GM18507 (cell line): ENCODE measurements around the gene SLC38A3.
"Not testable (repeated sequence)": the region's sequence is repeated elsewhere in the genome, so short reads cannot be mapped to it uniquely, and the experiment has no call there.

Source experiments
- DNase-seq: peaks from one replicate; pipeline ENCODE4 v3.0.0; 2011; ENCODE audit warnings: low read depth; ENCODE audit not compliant: insufficient read length; ENCODE audit errors: extremely low spot score
- FAIRE-seq: peaks from 2 replicates; lab custom pipeline; 2011; peaks lifted over from hg19 to GRCh38; lab: Jason Lieb, UNC

The SLC38A3 gene

DNA sequence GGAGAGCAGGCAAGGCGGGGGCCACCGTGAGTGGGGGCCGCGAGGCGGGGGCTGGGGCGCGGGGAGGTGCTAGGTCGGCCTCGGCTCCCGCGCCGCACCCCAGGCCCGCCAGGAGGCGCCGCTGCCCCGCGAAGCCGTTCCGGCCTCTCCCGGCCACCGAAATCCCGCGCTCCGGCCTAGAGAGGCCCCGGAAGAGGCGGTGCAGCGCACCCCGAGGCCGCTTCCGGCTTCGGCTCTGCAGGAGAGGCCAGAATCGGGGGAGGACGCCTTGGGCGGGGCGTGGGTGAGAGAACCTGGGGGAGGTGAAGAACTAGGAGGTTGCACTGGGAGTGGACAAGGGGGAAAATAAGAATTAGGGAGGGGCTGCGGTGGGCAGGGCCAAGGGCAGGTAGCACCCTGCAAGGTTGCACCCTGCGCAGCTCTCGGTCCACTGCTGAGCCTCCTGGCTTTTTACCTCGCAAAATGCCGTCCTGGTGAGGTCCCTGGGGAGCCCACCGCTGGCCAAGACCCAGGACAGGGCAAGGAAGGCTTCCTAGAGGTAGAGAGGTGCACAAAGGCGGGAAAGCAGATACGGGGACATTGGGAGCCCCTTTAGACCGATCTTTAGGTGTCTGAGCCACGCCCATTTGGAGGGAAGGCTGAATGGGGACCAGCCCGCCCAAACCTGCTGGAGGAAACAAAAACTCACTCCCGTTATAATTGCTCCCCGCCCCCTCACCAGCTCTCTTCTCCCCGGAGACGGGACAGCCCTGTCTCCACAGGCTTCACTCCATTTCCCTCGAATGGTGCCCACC lies 22.5 kb downstream of the SLC38A3 start:
- DNase-seq (peak; percentile 90), FAIRE-seq (peak; percentile 83)

DNA sequence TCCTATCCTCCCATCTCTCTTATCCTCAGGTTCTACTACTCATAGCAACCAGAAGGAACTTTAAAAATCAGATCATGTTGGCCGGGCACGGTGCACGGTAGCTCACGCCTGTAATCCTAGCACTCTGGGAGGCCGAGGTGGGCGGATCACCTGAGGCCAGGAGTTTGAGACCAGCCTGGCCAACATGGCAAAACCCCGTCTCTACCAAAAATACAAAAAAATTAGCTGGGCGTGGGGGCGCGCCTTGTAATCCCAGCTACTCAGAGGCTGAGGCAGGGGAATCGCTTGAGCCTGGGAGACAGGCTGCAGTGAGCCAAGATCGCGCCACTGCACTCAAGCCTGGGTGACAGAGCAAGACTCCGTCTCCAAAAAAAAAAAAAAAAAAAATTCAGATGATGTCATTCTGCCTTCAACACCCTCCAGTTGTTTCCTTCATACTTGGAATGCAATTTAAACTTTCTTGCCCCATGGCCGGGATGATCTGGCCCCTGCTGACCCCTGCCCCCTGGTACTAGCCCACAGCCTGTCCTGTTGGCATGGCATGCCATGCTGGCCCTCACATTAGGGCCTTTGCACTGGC lies 23.2 kb downstream of the SLC38A3 start:
- not testable (repeated sequence) for FAIRE-seq, DNase-seq

DNA sequence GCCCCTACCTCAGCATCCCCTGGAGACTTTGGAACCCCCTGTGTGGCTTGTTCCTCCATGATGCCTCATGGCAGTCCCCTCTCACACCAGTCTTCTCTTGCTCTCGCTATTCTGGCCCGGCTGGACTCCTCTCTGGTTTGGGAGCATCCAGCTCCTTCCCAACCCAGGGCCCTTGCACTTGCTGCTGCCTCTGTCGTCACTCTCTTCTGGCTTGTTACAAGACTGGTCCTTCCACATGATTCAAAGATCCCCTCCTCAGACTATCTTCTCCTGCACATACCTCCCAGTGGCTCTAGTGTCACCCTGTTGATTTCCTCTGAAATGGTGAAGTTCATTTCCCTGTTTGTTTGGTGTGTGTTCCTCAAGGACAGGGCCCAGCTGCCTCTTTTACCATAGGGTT lies 24.4 kb downstream of the SLC38A3 start:
- DNase-seq (no peak), FAIRE-seq (no peak)

DNA sequence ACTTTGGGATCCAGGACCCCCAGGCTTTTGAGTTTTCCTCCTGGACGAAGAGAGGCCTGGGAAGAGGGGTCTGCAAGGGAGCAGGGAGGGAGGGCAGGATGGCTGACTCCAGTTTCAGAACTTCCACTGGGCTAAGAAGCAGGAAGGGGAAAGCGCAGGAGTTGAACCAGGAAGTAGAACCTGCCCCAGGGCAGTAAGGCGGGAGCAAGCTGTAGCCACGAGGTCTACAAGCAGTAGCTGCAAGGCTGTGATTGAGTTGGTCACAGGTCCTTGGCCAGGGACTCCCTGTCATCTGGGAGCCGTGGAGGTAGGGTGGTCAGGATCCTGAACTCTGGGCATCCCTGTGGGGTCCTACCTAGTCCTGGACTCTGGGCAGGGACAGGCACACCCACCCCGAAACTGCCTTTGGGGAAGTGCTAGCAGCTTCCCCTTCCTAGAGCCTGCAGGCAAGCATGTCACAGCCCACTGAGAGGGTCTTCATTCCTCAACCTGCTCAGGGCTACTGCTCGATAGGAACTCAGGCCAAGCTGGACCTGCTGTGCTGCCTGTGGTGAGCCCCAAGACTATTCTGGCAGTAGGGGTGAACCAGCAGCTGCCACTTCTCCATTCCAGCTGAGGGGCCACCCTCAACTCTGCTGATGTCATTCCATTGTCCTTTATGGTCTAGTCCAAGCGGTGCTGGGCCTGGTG lies 25.2 kb downstream of the SLC38A3 start:
- no peak for FAIRE-seq
- DNase-seq, result no peak

DNA sequence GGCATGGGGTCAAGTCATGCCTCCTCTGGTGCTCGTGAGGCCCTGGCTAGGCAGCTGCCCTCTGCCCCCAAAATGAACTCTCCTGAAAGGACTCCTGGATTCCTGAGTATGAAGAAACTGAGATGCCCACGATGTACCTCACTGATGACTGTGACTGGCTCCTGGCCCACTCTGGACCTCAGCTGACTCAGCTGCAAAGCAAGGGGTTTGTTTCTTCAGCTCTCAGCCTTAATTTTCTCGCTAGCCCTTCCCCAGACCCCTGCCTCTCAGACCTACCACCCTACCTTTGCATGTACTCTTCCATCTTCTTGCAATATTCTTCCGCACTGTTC lies 25.7 kb downstream of the SLC38A3 start:
- DNase-seq (no peak), FAIRE-seq (no peak)

DNA sequence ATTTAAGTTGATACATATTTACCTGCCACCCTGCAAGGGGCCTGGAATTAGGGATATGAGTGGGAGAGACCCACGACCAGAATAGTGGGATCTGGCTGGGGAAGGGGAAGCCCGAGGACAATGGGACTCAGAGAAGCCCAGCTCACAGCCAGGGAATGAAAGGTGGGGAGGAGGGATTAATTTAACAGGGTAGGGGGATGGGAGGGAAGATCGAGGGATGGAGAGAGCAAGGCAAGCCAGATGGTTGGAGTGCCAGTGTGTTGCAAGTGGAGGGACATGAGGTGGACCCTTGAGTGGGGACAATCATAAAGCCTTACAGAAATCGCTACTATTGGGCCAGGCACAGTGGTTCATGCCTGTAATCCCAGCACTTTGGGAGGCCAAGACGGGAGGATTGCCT lies 26.5 kb downstream of the SLC38A3 start:
- no peak for DNase-seq
- FAIRE-seq, result no peak

DNA sequence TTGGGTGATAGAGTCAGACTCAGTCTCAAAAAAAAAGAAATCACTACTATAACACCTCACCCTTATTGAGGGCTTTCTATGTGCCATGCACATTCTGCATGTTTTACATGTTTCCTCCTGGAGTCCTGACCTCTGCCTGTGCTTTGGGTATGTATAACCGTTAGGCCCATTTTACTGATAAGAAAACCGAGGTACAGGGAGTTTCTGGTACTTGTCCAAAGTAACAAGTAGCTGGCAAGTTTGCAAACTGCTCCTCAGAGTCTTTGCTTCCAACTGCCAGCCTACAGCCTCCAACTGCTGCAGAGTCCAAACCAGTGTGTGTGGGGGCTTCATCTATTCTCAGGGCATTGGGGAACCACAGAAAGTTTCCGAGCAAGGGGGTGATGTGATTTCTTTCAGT lies 27.2 kb downstream of the SLC38A3 start:
- FAIRE-seq, result no peak

DNA sequence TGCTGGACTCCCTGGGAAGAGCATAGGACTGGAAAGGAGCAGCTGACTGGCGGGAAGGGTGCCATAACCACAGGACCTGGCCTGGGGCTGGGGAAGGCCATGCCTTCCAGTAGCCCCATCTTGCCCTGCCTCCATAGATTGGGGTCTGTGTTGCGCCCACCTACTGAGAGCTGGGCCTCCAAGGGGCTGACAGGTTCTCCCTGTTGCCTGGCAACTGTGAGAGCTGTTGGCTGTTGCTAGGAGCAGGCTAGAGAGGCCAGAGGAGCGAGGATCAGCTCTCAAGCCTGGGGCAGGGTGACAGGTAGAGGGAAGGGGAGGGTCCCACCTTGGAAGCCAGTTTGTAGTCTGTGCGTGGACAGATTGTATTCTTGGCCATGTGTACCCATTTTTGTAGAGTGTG lies 28.1 kb downstream of the SLC38A3 start:
- FAIRE-seq, result no peak

More for the DNA sequence above, 27.2 kb downstream of the SLC38A3 start:
- no peak for DNase-seq

DNA sequence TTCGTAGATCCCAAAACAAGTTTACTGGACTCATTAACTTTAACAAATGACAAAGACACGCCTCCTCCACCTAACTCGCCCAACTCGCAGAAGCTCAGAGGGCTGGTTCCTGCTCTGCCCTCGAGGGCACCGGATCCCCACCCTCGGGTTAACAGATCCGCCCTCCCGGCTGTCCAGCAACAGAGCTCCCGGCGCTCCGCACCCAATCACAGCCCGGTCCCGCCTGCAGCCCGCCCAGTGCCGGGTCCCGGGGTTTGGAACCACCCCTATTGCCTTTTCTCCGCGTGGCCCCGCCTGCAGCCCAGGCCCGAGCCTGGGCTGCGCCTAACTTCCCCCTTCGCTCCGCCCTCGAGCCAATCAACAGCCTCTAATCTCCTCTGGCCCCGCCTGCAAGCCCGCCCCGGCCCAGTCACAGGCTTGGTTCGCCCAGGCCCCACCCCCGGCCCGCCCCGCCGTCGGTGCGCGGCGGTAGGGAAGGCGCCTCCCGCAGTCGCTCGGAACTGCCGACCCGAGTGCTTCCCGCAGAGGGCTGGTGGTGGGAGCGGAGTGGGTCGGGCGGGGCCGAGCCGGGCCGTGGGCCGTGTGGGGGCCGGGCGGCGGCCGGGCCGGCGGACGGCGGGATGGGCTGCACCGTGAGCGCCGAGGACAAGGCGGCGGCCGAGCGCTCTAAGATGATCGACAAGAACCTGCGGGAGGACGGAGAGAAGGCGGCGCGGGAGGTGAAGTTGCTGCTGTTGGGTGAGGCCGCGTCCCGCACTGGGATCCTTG lies 30.8 kb downstream of the SLC38A3 start, which contains the start of gene GNAI2:
GNAI2 (plus strand) TSS at position 489 of the 768 bp plus-strand sequence; CDS start at position 621, 132 bp downstream.
- FAIRE-seq, result peak; percentile 100

More for the DNA sequence above, 28.1 kb downstream of the SLC38A3 start:
- DNase-seq, result no peak

DNA sequence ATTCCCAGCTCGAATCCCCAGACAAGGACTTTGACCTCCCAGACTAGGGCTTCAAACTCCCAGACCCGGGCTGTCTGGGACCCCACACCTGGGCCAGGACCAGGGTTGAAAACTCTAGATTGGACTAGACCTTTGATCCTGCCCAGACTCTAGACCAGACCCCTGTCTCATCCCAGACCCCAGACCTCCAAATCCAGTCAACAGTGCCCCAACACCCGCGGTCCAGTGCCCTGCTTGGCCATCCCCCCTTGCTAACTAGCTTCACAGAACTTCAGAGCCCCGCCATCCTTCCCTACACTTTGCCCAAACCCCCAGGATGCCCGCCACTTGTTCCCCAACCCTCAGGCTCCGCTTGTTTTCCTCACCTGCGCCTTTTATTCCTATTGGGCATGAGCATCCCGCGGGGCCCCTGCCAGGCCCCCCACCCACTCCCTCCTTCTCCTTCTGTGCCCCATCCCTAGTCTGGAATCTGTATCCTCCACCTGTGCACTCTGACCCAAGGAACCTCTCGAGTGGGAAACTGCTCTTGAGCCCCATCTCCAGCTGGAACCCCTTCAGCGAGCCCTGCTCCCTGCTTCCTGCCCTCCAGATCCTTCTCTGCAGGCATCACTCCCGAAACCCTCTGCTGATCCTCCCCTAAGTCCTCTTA lies 31.5 kb downstream of the SLC38A3 start:
- peak; percentile 63 for FAIRE-seq
- DNase-seq, result no peak

More for the DNA sequence above, 30.8 kb downstream of the SLC38A3 start, which contains the start of gene GNAI2:
- peak; percentile 94 for DNase-seq

DNA sequence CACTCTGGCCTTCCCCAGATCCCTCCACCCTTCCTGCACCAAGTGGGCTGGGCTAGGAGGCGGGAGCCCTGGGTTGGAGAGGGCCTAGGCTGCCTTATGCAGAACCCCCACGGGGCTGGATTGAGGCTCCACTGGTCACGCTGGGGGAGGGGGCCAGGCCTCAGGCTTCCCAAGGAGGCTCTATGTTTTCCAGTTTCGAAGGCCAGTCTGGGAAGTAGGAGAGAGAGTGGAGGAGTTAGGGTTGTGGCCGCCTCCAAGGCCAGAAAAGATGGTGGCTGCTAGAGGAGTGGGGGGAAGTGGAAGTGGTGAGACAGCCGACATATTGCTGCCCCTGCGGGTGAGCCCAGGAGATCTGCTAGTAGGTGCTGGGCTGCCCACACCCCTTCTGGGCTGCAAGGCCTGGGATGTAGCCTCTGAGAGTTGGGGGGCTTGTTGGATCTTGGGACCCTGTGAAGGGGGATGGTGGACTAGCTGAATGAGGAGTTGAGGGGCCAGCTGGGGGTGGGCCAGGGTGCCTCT lies 32.1 kb downstream of the SLC38A3 start:
- no peak for DNase-seq
- peak; percentile 29 for FAIRE-seq

DNA sequence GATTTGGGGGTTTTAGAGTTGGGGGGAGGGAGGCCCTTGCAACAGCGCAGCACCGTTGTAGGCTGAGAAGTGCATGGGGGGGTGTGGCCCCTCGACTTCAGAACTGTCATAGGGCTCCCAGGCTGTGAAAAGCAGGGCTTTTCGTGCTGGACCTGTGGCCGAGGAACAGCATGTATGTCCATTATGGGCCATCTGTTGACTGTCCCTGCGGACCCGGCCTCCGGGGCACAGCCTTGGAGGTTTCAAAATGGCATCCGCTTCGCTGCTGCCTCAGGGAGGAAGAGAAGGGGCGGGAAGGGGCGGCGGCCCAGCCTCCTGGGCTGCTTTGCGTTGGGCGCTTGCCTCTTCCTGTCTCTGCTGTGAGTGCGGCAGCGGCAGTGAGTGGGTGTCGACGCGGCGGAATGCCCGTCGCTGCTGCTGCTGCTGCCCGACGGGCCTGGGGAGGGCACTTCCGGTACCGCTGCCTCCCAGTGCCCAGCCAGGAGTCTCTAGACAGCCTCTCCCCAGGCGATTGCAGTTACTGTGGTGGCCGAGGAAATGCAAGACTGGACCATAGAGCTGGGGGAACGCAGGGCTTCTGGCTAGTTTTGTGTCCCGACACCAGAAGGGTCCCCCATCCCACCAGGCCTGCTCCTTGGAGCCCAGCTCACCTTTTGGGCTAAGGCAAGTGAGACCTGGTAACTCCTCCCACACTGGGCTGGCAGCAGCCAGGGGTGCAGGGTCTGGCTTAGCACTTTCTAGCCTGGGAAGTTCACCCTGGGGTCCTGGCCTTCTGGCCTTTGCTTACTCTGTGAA lies 32.9 kb downstream of the SLC38A3 start:
- DNase-seq (peak; percentile 72), FAIRE-seq (peak; percentile 94)

DNA sequence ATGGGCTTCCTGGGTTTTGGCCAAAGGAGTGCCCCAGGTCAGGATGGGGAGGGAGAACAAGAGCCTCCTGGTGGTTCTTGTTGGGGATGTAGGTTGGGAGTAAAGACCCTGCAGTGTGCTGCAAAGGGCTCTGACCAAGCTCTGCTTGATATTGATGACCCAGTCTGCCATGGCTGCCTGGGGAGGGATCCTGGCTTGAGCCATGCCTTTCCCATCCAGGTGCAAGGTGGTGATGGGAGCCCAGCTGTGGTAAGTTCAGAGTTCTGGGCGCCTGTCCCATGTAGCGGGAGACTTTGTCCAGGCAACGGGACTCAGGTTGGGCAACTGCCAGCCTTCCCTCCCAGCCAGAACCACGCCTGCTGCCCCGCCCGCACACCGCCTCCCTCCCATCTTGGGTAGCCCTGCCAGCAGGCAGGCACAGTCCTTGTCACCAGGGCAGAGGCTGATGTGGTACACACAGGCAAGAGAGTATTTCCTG lies 33.5 kb downstream of the SLC38A3 start:
- FAIRE-seq (no peak), DNase-seq (no peak)

DNA sequence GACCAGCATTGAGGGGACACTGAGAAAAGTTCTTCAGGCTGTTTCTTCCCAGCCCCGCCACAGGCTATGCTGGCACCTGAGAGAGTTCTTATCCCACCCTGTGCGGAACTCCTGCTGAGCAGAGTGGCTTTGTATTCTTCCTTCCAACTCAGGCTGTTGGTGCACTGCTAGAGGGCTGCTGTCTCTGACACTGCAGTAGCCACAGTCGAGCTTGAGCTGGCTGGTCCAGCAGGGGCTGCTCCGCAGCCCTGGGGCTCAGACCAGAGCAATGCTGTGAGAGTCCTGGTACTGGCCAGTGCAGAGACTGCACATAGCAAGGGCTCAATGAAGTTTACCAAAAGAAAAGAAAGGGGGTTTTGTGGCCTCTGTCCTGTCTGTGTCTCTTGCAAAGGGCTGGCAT lies 34.6 kb downstream of the SLC38A3 start:
- FAIRE-seq (no peak), DNase-seq (no peak)

DNA sequence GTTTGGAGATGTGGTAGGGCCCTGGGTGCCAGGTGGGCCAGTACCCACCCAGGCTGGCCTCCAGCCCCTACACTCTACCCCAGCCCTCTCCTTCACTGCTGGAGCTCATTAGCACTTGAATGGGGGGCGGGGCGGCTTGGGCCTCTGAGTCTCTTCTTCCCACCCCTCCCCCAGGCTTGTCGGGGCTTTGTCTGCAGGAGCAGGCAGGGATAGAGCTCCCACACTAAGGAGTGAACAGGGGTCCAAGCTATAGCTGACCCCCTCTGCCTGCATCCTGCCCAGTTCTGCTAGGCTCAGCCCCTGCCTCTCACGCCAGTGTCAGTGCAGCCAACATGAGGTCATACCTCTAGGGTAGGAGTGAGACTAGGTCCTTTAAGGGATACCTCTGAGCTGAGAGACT lies 36.1 kb downstream of the SLC38A3 start:
- FAIRE-seq (no peak), DNase-seq (no peak)

DNA sequence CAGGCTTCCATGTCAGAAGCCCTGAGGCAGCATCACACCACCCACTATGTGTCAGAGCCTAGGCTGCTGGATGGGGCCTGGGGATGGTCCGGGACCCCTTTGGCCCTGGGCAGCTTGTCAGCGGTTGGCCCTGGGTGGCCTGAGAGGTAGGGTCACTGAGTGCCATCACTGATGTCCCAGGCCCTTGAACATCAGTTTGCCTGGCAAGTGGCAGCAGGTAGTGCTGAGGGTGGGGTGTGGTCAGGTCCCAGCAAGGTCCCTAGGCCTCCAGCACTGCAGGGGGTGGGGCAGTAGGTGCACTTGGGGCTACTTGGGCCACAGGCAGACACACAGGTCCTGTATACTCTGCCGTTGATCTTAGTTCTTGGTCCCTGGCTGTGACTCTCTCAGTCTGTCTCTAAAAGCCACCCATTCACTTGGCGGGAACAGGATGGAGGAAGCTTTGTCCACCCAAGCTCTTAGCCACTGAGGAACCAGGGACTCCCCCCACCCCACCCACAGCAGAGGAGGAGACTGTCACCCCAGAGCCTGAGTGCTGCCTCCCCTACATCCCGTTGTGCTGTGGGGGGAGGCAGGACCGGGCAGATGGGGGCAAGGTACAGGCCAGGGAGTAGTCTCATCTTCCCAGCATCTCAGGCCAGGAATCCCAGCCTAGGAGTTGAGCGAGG lies 36.8 kb downstream of the SLC38A3 start:
- no peak for DNase-seq
- FAIRE-seq, result no peak

DNA sequence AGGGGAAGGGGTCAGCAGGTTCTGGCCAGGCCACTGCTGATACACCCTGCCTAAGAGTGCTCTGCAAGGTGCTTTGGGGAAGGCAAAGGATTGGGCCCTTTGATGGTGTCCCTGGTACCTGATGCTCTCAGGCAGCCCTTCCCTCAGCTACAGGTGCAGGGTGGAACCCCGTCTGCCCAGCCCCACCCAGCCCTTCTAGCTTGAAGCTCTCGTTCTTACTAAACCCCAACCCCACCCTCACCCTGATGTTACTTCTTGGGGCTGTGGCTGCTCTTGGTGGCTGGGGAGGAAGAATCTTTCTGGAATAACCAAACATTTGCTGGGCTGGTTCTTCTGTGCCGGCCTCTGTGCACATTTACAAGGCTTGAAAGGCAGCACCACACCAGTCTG lies 37.3 kb downstream of the SLC38A3 start:
- no peak for FAIRE-seq
- DNase-seq, result no peak
